B cell (primary cell): ENCODE measurements around the gene STX18. TPM values are rescaled to one million over a fixed set of nuclear protein-coding genes. Genes with fewer than 3 reads are reported as not detected.

ENCODE experiments used
- ATAC-seq: fragments of 200-7000 bp; cut with Tn5 transposase; one replicate; pipeline ENCODE4 v1.10.0; 2021; ENCODE audit warnings: low read depth, mild to moderate bottlenecking, moderate number of reproducible peaks, moderate library complexity
- CTCF ChIA-PET: fragments of 350-600 bp; sonication (Branson Sonifier 250); formaldehyde crosslinking; loops from one replicate; lab custom pipeline; 2021; ENCODE audit warnings: antibody characterized with exemption, inconsistent platforms; lab: Charles Lee
- POLR2A ChIA-PET: fragments of 350-600 bp; sonication (Branson Sonifier 250); formaldehyde crosslinking; loops from one replicate; lab custom pipeline; 2021; ENCODE audit warnings: antibody characterized with exemption; lab: Charles Lee
- DNase-seq: peaks from one replicate; pipeline ENCODE4 v3.0.0; 2013
- H2AFZ ChIP-seq: 2 replicates; pipeline ENCODE4 v1.6.1; 2012; ENCODE audit warnings: mild to moderate bottlenecking, low read depth, low read length; ENCODE audit not compliant: insufficient read depth, poor library complexity, severe bottlenecking
- H3K27ac ChIP-seq, 2 donors: 1 replicate in 1 of 2; 2 replicates in 1 of 2; pipeline ENCODE4 v1.5.1; 2012 to 2013; ENCODE audit warnings: low read length in 2 of 2, mild to moderate bottlenecking in 2 of 2, moderate library complexity in 1 of 2
- H3K27me3 ChIP-seq, 4 experiments: fragments of 200-600 bp in 1 of 4; sonication (generic) in 1 of 4; replicated peaks in 1 of 4; 1 replicate in 2 of 4; 2 replicates in 2 of 4; pipeline versions ENCODE4 v1.6.1 to v1.7.0; 2013 to 2016; ENCODE audit warnings: low read length in 3 of 4, mild to moderate bottlenecking in 2 of 4, mixed read lengths in 1 of 4, moderate library complexity in 1 of 4; ENCODE audit not compliant: insufficient read depth in 4 of 4, control insufficient read depth in 3 of 4; ENCODE audit errors: control extremely low read depth in 1 of 4
- H3K36me3 ChIP-seq, 2 experiments: replicated peaks in 1 of 2; 1 replicate in 1 of 2; 2 replicates in 1 of 2; pipeline versions ENCODE4 v1.6.1 to v1.7.1; 2013; ENCODE audit warnings: low read length in 1 of 2; ENCODE audit not compliant: insufficient read depth in 2 of 2, control insufficient read depth in 1 of 2; ENCODE audit errors: control extremely low read depth in 1 of 2, extremely low read depth in 1 of 2
- H3K4me1 ChIP-seq, 2 donors: fragments of 200-600 bp in 1 of 2; sonication (generic) in 1 of 2; 1 replicate in 1 of 2; 2 replicates in 1 of 2; pipeline versions ENCODE4 v1.5.1 to v1.6.1; 2013 to 2017; ENCODE audit warnings: low read length in 2 of 2; ENCODE audit not compliant: control insufficient read depth in 2 of 2, insufficient read depth in 2 of 2
- H3K4me2 ChIP-seq: replicated peaks from 2 replicates; pipeline ENCODE3; 2012; ENCODE audit warnings: mild to moderate bottlenecking, low read depth, low read length; ENCODE audit not compliant: poor library complexity, severe bottlenecking
- H3K4me3 ChIP-seq, 5 experiments: fragments of 200-600 bp in 1 of 5; sonication (generic) in 1 of 5; 1 replicate in 3 of 5; 2 replicates in 2 of 5; pipeline versions ENCODE4 v1.5.1 to v1.7.0; 2011 to 2016; ENCODE audit warnings: low read length in 4 of 5, mild to moderate bottlenecking in 4 of 5, low read depth in 2 of 5, control low read depth in 1 of 5, moderate library complexity in 1 of 5; ENCODE audit not compliant: insufficient read depth in 1 of 5; ENCODE audit errors: control extremely low read depth in 1 of 5, extremely low read depth in 1 of 5
- H3K79me2 ChIP-seq: fragments of 200-600 bp; sonication (generic); one replicate; pipeline ENCODE4 v1.6.0; 2016; ENCODE audit warnings: low read length; ENCODE audit not compliant: control insufficient read depth, insufficient read depth
- H3K9ac ChIP-seq: fragments of 200-600 bp; sonication (generic); 2 replicates; pipeline ENCODE4 v1.6.1; 2017; ENCODE audit warnings: mild to moderate bottlenecking, low read length, moderate library complexity
- H3K9me3 ChIP-seq, 3 donors: one replicate each; pipeline versions ENCODE4 v1.6.1 to v1.7.1; 2013; ENCODE audit warnings: low read length in 2 of 3; ENCODE audit not compliant: control insufficient read depth in 2 of 3, insufficient read depth in 1 of 3; ENCODE audit errors: control extremely low read depth in 1 of 3
- H4K20me1 ChIP-seq: 2 replicates; pipeline ENCODE4 v1.6.0; 2012; ENCODE audit warnings: mild to moderate bottlenecking, low read length; ENCODE audit not compliant: insufficient read depth, control insufficient read depth, poor library complexity, severe bottlenecking
- H3K27ac Mint-ChIP-seq: one replicate; pipeline ENCODE4 v1.8.0; 2021; ENCODE audit warnings: mixed read lengths
- H3K27me3 Mint-ChIP-seq: one replicate; pipeline ENCODE4 v1.8.0; 2021; ENCODE audit warnings: mixed read lengths
- H3K4me1 Mint-ChIP-seq: one replicate; pipeline ENCODE4 v1.8.0; 2021; ENCODE audit warnings: mixed read lengths
- H3K4me3 Mint-ChIP-seq: one replicate; pipeline ENCODE4 v1.8.0; 2021; ENCODE audit warnings: mixed read lengths
- H3K9me3 Mint-ChIP-seq: one replicate; pipeline ENCODE4 v1.8.0; 2022; ENCODE audit warnings: mixed read lengths; ENCODE audit not compliant: insufficient read depth
- CTCF ChIP-seq: fragments of 200-600 bp; IDR thresholded peaks from one replicate; pipeline ENCODE4 v1.8.0; 2022; ENCODE audit warnings: antibody characterized with exemption, mild to moderate bottlenecking
- EZH2 ChIP-seq: IDR thresholded peaks from 2 replicates; pipeline ENCODE4 v1.6.1; 2012; ENCODE audit warnings: borderline replicate concordance, low read depth, mild to moderate bottlenecking, moderate library complexity, low read length; ENCODE audit not compliant: insufficient read depth, poor library complexity, severe bottlenecking
- WGBS: methylation state at CpG from one replicate; pipeline ENCODE4 v1.1.5; 2013; ENCODE audit warnings: missing lambda C conversion rate; ENCODE audit not compliant: insufficient coverage; 5-methylcytosine and 5-hydroxymethylcytosine counted together
- intact Hi-C: fragments of 100-400 bp; cut with micrococcal nuclease; formaldehyde crosslinking; loops from one replicate; pipeline ENCODE4 v1.10.0; 2022
- polyA plus RNA-seq: library from polyadenylated mRNA; depleted of rRNA; stranded (reverse); fragments of >200 nt; gene quantifications from 2 replicates; pipeline ENCODE4 v1.2.3, GENCODE V29; 2012
- total RNA-seq, 2 donors: library from RNA; stranded (reverse); fragments of 120-200 nt in 1 of 2; gene quantifications; 1 replicate in 1 of 2; 2 replicates in 1 of 2; pipeline versions ENCODE4 v1.2.3 to v1.2.4, GENCODE V29; 2013 to 2022

The STX18 gene
- total and polyA plus RNA-seq, 2 donors (not counting 1 experiment from before 2014, with no cell fraction given) = 20.3 to 33.6 TPM

DNA sequence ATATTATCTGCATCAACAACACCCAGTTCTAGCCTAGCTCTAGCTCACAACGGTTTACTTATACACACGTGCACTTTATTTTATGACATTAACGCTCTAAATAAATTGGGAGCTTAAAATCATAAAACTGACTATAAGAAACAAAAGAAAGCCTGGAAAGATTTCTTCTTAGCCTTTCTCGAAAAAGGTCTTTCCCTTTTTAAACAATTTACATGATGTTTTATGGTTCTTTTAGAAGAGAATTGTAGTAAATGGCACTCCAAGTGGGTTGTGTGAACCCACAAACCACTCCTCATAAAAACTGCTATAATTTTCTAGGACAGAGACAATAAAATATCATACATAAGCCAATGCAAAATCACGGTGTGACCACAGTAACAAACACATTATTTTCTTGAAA is 23.1 kb downstream of the STX18 start:
- Histone ChIP-seq H3K4me1 (peaks cover 3 to 7% of the 10 kb centered on the region in 2 donors), H3K9ac (no peak overlapping the region), H2AFZ (no peak overlapping the region), H3K79me2 (peaks cover 59% of the 10 kb centered on the region), H3K4me3 (no peak overlapping the region), H3K36me3 (no peaks in the 10 kb centered on the region), H4K20me1 (peaks cover 19% of the 10 kb centered on the region), H3K9me3 (no peaks in the 10 kb centered on the region), H3K27ac (no peak overlapping the region), H3K27me3 (no peaks in the 10 kb centered on the region), H3K4me2 (no peak overlapping the region)
- TF ChIP-seq CTCF = no peak
- TF ChIP-seq EZH2 = no peak
- ATAC-seq (no peak), DNase-seq (no peak)
- POLR2A ChIA-PET = no interaction called here
- H3K4me1 Mint-ChIP-seq = peaks cover 26% of the 10 kb centered on the region
- H3K4me3 Mint-ChIP-seq = no peak overlapping the region
- H3K9me3 Mint-ChIP-seq = no peaks in the 10 kb centered on the region
- intact Hi-C loops = no loop called here
- no peaks in the 10 kb centered on the region for H3K27me3 Mint-ChIP-seq
- CTCF ChIA-PET = no interaction called here
- WGBS = no CpG with 5 or more reads among the region's 5 CpGs
- H3K27ac Mint-ChIP-seq = no peak overlapping the region

DNA sequence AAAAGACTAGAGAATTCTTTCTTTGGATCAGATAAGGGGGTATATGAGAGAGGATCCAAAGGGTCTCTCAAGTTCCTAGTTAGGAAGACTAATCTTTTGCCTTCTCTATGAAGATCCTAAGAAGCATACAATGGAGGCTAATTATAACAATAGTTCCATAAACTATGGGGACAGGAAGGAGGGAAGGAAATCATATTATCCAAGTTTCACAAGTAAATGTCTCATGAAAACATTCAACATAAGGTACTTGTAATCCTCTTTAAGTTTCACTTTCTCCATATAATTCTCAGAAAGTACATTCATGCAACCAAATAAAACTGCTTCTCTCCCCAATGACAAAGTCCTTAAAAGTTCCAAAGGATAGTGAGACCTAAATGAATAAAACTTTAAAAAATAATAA is 27.1 kb downstream of the STX18 start:
- H3K4me2 ChIP-seq = no peak overlapping the region
- H2AFZ ChIP-seq = no peak overlapping the region
- Mint-ChIP-seq H3K4me3 (no peak overlapping the region), H3K27ac (no peak overlapping the region), H3K27me3 (no peaks in the 10 kb centered on the region), H3K4me1 (peaks cover 16% of the 10 kb centered on the region), H3K9me3 (no peaks in the 10 kb centered on the region)
- CTCF ChIA-PET = no interaction called here
- no peak for ATAC-seq
- H3K27me3 ChIP-seq = no peaks in the 10 kb centered on the region
- no peak overlapping the region for H3K9ac ChIP-seq
- H3K79me2 ChIP-seq = peaks cover 66% of the 10 kb centered on the region
- no peaks in the 10 kb centered on the region for H3K36me3 ChIP-seq
- no peak overlapping the region for H3K4me3 ChIP-seq
- no peak for DNase-seq
- intact Hi-C loops = no loop called here
- H4K20me1 ChIP-seq = peaks cover 31% of the 10 kb centered on the region
- TF ChIP-seq EZH2 = no peak
- no peak for TF ChIP-seq CTCF
- H3K27ac ChIP-seq = no peak overlapping the region
- H3K4me1 ChIP-seq = peaks cover 0 to 4% of the 10 kb centered on the region in 2 donors
- POLR2A ChIA-PET = no interaction called here
- H3K9me3 ChIP-seq = no peaks in the 10 kb centered on the region
